Testis (tissue), 3 donors: Measurements from ENCODE around the gene FBN1. TPM values are rescaled to one million over a fixed set of nuclear protein-coding genes. Genes with fewer than 3 reads are reported as not detected.

ENCODE experiments used
- DNase-seq: peaks from one replicate; pipeline ENCODE4 v3.0.0-alpha.2; 2019
- H3K27ac ChIP-seq, 2 donors: fragments of 200-600 bp; sonication (generic); one replicate each; pipeline ENCODE4 v1.5.1; 2019
- H3K27me3 ChIP-seq: fragments of 200-600 bp; sonication (generic); one replicate; pipeline ENCODE4 v1.5.1; 2019
- H3K36me3 ChIP-seq: fragments of 200-600 bp; sonication (generic); one replicate; pipeline ENCODE4 v1.5.1; 2017; ENCODE audit warnings: low read depth; ENCODE audit errors: missing control alignments
- H3K4me1 ChIP-seq: fragments of 200-600 bp; sonication (generic); one replicate; pipeline ENCODE4 v1.5.1; 2019
- H3K4me3 ChIP-seq, 2 donors: fragments of 200-600 bp; sonication (generic); one replicate each; pipeline ENCODE4 v1.5.1; 2017 to 2019
- H3K9me3 ChIP-seq: fragments of 200-600 bp; sonication (generic); one replicate; pipeline ENCODE4 v1.5.1; 2017
- CTCF ChIP-seq, 3 experiments: fragments of 450-650 bp in 2 of 3; fragments of 200-600 bp in 1 of 3; sonication (generic) in 1 of 3; IDR thresholded peaks; one replicate each; pipeline ENCODE4 v1.5.1; 2016 to 2019; ENCODE audit warnings: antibody characterized with exemption in 3 of 3, mild to moderate bottlenecking in 2 of 3, moderate library complexity in 1 of 3
- POLR2A ChIP-seq: fragments of 450-650 bp; IDR thresholded peaks from one replicate; pipeline ENCODE4 v1.6.1; 2017; ENCODE audit warnings: antibody characterized with exemption, mild to moderate bottlenecking, moderate library complexity
- WGBS, 2 donors: methylation state at CpG; one replicate each; pipeline ENCODE4 v1.1.5; 2018; 5-methylcytosine and 5-hydroxymethylcytosine counted together
- intact Hi-C: fragments of 100-400 bp; cut with DNase I; formaldehyde crosslinking; loops from one replicate; pipeline ENCODE4 v1.15.1; 2023; ENCODE audit warnings: low total_unique reads
- polyA plus RNA-seq: library from polyadenylated mRNA; stranded (reverse); fragments of 350-450 nt; fragmentation: Illumina TruSeq; extraction: RNeasy Lipid Tissue Mini Kit (QIAGEN cat#74804); gene quantifications from one replicate; pipeline ENCODE4 v1.2.3, GENCODE V29; 2014; ENCODE audit warnings: low read depth, low replicate concordance; ENCODE audit not compliant: insufficient read depth
- total RNA-seq, 2 donors: library from RNA; depleted of rRNA; stranded (reverse); fragments of >200 nt; gene quantifications; one replicate each; pipeline ENCODE4 v1.2.3, GENCODE V29; 2016

The FBN1 gene
- total and polyA plus RNA-seq, 3 donors from 2014 or later: 48.5 to 77.1 (median 68.7) TPM

- Histone ChIP-seq H3K27ac (no peak overlapping the region), H3K4me3 (no peak overlapping the region), H3K36me3 (no peaks in the 10 kb centered on the region), H3K4me1 (peaks cover 23% of the 10 kb centered on the region), H3K9me3 (no peaks in the 10 kb centered on the region), H3K27me3 (no peaks in the 10 kb centered on the region)
- 59 to 66% methylated on average over 10 of the region's 10 CpGs for WGBS, 2 donors
- TF ChIP-seq CTCF (IDR thresholded peaks at IDR 0.05): no peak
- TF ChIP-seq POLR2A: no peak
- DNase-seq: no peak
- intact Hi-C loops: no loop called here
These were observed 103.9 kb downstream of the FBN1 start for GRCh38 chr15:48541341-48542278.

GRCh38 chr15:48540756-48541155 is 104.8 kb downstream of the FBN1 start:
- intact Hi-C loops: no loop called here
- Histone ChIP-seq H3K4me3 (no peak overlapping the region), H3K4me1 (peaks cover 26% of the 10 kb centered on the region), H3K27me3 (no peaks in the 10 kb centered on the region), H3K27ac (no peak overlapping the region), H3K9me3 (no peaks in the 10 kb centered on the region), H3K36me3 (no peaks in the 10 kb centered on the region)
- 91% methylated on average over 2 of the region's 2 CpGs for WGBS, 2 donors
- TF ChIP-seq POLR2A: no peak
- no peak for TF ChIP-seq CTCF (IDR thresholded peaks at IDR 0.05)
- no peak for DNase-seq

- no peaks in the 10 kb centered on the region for H3K9me3 ChIP-seq
- no peaks in the 10 kb centered on the region for H3K36me3 ChIP-seq
- no peak overlapping the region for H3K27ac ChIP-seq
- no peak for DNase-seq
- intact Hi-C loops: no loop called here
- no peak for TF ChIP-seq CTCF (IDR thresholded peaks at IDR 0.05)
- no peak for TF ChIP-seq POLR2A
- WGBS, 2 donors: 41 to 52% methylated on average over 3 of the region's 3 CpGs
- H3K4me1 ChIP-seq: peaks cover 26% of the 10 kb centered on the region
- H3K27me3 ChIP-seq: no peaks in the 10 kb centered on the region
- H3K4me3 ChIP-seq: no peak overlapping the region
These were observed 106.6 kb downstream of the FBN1 start for GRCh38 chr15:48538941-48539340.

- intact Hi-C loops: no loop called here
- TF ChIP-seq CTCF (IDR thresholded peaks at IDR 0.05): no peak
- TF ChIP-seq POLR2A: no peak
- DNase-seq: no peak
- Histone ChIP-seq H3K4me1 (peaks cover 26% of the 10 kb centered on the region), H3K27me3 (no peaks in the 10 kb centered on the region), H3K36me3 (no peaks in the 10 kb centered on the region), H3K4me3 (no peak overlapping the region), H3K27ac (peak overlapping the region in 1 of 2 donors; percentile 22), H3K9me3 (no peaks in the 10 kb centered on the region)
- WGBS, 2 donors: 69 to 72% methylated on average over 16 of the region's 16 CpGs
These were observed 108.0 kb downstream of the FBN1 start for GRCh38 chr15:48537271-48538113.
